ENCODE results near the gene SERAC1. TPM values are rescaled to one million over a fixed set of nuclear protein-coding genes. Genes with fewer than 3 reads are reported as not detected.

SERAC1 gene
- total RNA-seq, 4 donors from 2014 or later = 14.9 to 17.6 (median 17.0) TPM

- Histone ChIP-seq H3K27me3 (no peaks in the 10 kb centered on the region), H3K4me1 (no peaks in the 10 kb centered on the region), H3K36me3 (peaks cover 0 to 3% of the 10 kb centered on the region in 2 donors), H3K27ac (no peak overlapping the region), H3K9me3 (no peaks in the 10 kb centered on the region), H3K4me3 (replicated peaks in 1 of 3) (no peak overlapping the region)
- TF ChIP-seq POLR2A (IDR thresholded peaks at IDR 0.05) (no peak), CTCF (IDR thresholded peaks at IDR 0.05) (no peak)
- intact Hi-C loops (cut with DNase I) = no loop called here
- WGBS, 2 donors = 91 to 92% methylated on average over 4 of the region's 4 CpGs
- no peak for DNase-seq
These were observed 26.6 kb upstream of the SERAC1 start for GRCh38 chr6:158194487-158195280.

- DNase-seq = no peak
- Histone ChIP-seq H3K9me3 (no peaks in the 10 kb centered on the region), H3K4me3 (replicated peaks in 1 of 3) (no peak overlapping the region), H3K36me3 (peaks cover 0 to 3% of the 10 kb centered on the region in 2 donors), H3K4me1 (no peaks in the 10 kb centered on the region), H3K27ac (no peak overlapping the region), H3K27me3 (no peaks in the 10 kb centered on the region)
- TF ChIP-seq POLR2A (IDR thresholded peaks at IDR 0.05) (no peak), CTCF (IDR thresholded peaks at IDR 0.05) (no peak)
- intact Hi-C loops (cut with DNase I) = no loop called here
- WGBS, 2 donors = 94 to 98% methylated on average over 4 of the region's 4 CpGs
These were observed 23.7 kb upstream of the SERAC1 start for GRCh38 chr6:158191761-158192160.

- DNase-seq = no peak
- Histone ChIP-seq H3K27me3 (no peaks in the 10 kb centered on the region), H3K27ac (no peak overlapping the region), H3K4me1 (no peaks in the 10 kb centered on the region), H3K4me3 (replicated peaks in 1 of 3) (no peak overlapping the region), H3K9me3 (no peaks in the 10 kb centered on the region), H3K36me3 (peaks cover 0 to 3% of the 10 kb centered on the region in 2 donors)
- TF ChIP-seq POLR2A (IDR thresholded peaks at IDR 0.05) (no peak), CTCF (IDR thresholded peaks at IDR 0.05) (no peak)
- WGBS, 2 donors = 88 to 90% methylated on average over 1 of the region's 1 CpG
- intact Hi-C loops (cut with DNase I) = no loop called here
These were observed 23.0 kb upstream of the SERAC1 start for GRCh38 chr6:158191032-158191431.

GRCh38 chr6:158188591-158188990, 20.5 kb upstream of the SERAC1 start:
- H3K27me3 ChIP-seq = no peaks in the 10 kb centered on the region
- TF ChIP-seq POLR2A (IDR thresholded peaks at IDR 0.05) (no peak), CTCF (IDR thresholded peaks at IDR 0.05) (no peak)
- DNase-seq = no peak
- H3K9me3 ChIP-seq = no peaks in the 10 kb centered on the region
- no peak overlapping the region for H3K27ac ChIP-seq
- peaks cover 0 to 3% of the 10 kb centered on the region in 2 donors for H3K36me3 ChIP-seq
- no peak overlapping the region for H3K4me3 ChIP-seq (replicated peaks in 1 of 3)
- intact Hi-C loops (cut with DNase I) = no loop called here
- no peaks in the 10 kb centered on the region for H3K4me1 ChIP-seq
- 96% methylated on average over 3 of the region's 3 CpGs for WGBS, 2 donors

GRCh38 chr6:158185729-158186456, 17.8 kb upstream of the SERAC1 start:
- H3K36me3 ChIP-seq = no peaks in the 10 kb centered on the region
- H3K27ac ChIP-seq = no peak overlapping the region
- WGBS, 2 donors = 92 to 93% methylated on average over 8 of the region's 8 CpGs
- H3K27me3 ChIP-seq = no peaks in the 10 kb centered on the region
- H3K4me3 ChIP-seq (replicated peaks in 1 of 3) = no peak overlapping the region
- H3K4me1 ChIP-seq = no peaks in the 10 kb centered on the region
- no peaks in the 10 kb centered on the region for H3K9me3 ChIP-seq
- no peak for DNase-seq
- intact Hi-C loops (cut with DNase I) = no loop called here
- no peak for TF ChIP-seq CTCF (IDR thresholded peaks at IDR 0.05)
- no peak for TF ChIP-seq POLR2A (IDR thresholded peaks at IDR 0.05)
